IPS-15b (cell line): ENCODE measurements around the gene CRB2.

Experiments used
- H3K27me3 ChIP-seq: one replicate; pipeline ENCODE4 v1.6.1; 2013; ENCODE audit warnings: low read length; ENCODE audit not compliant: control insufficient read depth, insufficient read depth
- H3K36me3 ChIP-seq: one replicate; pipeline ENCODE4 v1.6.1; 2013; ENCODE audit warnings: low read length; ENCODE audit not compliant: control insufficient read depth, insufficient read depth
- H3K4me1 ChIP-seq: one replicate; pipeline ENCODE4 v1.6.1; 2013; ENCODE audit warnings: mild to moderate bottlenecking, low read length; ENCODE audit not compliant: control insufficient read depth, insufficient read depth
- H3K4me3 ChIP-seq: one replicate; pipeline ENCODE4 v1.5.1; 2013; ENCODE audit warnings: low read depth, low read length
- H3K9ac ChIP-seq: one replicate; pipeline ENCODE4 v1.6.1; 2013; ENCODE audit warnings: low read depth, mild to moderate bottlenecking, low read length
- H3K9me3 ChIP-seq: one replicate; pipeline ENCODE4 v1.6.1; 2013; ENCODE audit warnings: mild to moderate bottlenecking, low read length; ENCODE audit not compliant: control insufficient read depth, insufficient read depth

The CRB2 gene

DNA sequence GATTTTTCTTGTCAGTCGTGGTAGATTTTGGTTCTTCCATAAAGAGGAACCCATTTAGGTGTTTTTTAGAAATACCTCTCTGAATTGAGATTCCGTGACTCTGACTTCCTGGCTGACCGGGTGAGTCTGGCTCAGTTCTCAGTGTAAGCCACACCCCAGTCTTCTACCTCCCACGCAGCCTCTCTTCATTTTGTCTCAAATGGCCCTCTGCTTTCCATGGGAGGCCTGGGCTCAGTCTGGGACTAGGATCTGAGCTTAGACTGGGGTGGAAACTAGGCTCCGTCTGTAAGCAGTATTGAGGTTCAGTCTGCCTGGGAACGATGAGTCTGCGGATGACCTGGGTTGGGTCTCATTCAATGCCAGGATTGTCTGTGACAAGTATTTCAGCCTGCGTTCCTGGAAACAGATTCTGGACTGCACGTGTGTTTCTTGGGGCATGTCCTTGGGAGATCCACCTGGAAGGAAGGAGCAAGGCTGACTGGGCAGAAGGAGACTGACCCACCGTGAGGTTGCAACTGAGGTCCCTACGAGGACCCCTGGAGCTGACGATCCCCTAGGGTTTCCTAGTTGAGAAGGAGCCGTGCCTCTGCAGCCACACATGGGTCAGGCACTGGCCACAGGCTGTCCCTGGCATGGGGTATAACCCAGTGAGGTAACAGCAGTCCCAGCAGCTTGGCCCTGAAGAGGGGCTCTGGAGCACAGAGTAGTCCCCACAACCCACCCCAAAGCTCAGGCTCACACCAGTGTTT is 12.4 kb upstream of the CRB2 start:
- H3K4me3 ChIP-seq, result no peak overlapping the region
- no peaks in the 10 kb centered on the region for H3K9me3 ChIP-seq
- no peak overlapping the region for H3K9ac ChIP-seq
- no peaks in the 10 kb centered on the region for H3K4me1 ChIP-seq
- H3K27me3 ChIP-seq, result no peaks in the 10 kb centered on the region
- H3K36me3 ChIP-seq, result no peaks in the 10 kb centered on the region

DNA sequence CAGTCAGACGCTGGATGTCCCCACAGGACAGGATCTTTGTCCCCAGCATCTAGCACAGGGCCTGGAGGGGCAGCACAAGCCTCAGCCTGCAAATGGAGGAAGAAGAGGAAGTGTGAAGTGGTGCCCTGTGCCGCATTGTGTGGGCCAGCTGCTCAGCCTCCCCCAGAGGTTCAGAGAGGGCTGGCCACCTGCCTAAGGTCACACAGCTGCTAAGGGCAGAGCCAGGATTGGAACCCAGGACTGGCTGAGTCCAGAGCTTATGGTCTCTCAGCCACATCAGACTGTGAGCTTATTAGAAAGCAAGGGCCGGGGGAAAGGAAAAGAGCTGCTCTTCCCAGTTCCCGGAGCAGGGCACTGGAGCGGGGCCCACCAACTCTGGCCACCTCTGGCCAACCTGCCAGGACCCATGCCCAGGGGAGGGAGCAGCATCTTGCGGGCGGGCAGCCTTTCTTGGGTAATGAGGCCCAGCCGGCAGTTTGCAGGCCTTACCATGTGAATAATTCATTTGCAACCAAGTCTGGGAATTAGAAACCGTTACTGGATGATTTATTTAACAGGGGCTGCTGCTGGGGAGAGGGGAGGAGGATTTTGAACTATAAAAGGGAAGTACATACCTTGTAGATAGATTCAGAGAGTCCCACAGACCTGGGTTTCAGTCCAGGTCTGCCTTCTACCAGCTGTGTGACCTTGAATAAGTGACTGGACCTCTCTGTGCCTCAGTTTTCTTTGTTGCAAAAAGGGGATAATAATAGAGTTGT is 11.6 kb upstream of the CRB2 start:
- Histone ChIP-seq H3K9ac (no peak overlapping the region), H3K9me3 (no peaks in the 10 kb centered on the region), H3K27me3 (no peaks in the 10 kb centered on the region), H3K36me3 (no peaks in the 10 kb centered on the region), H3K4me1 (no peaks in the 10 kb centered on the region), H3K4me3 (no peak overlapping the region)

DNA sequence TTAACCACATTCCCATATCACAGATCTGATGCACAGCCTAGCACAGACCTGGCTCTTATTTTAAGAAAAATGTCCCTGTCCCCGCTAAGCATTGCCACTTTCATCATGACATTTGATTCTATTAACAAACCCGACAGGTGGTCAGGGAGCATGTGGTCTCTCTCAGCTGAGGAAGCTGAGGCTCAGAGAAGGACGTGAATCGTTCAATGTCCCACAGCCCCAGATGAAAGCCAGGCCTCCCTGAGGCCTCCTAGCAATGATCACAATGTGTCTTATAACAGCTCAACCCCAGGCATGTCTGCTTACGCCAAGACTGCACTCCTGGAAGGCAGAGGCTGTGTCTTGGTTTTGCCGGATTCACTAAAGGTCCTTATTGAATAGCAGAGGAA is 10.4 kb upstream of the CRB2 start:
- H3K9me3 ChIP-seq, result no peaks in the 10 kb centered on the region
- H3K27me3 ChIP-seq, result no peaks in the 10 kb centered on the region
- H3K36me3 ChIP-seq, result no peaks in the 10 kb centered on the region
- no peak overlapping the region for H3K4me3 ChIP-seq
- no peak overlapping the region for H3K9ac ChIP-seq
- no peaks in the 10 kb centered on the region for H3K4me1 ChIP-seq

DNA sequence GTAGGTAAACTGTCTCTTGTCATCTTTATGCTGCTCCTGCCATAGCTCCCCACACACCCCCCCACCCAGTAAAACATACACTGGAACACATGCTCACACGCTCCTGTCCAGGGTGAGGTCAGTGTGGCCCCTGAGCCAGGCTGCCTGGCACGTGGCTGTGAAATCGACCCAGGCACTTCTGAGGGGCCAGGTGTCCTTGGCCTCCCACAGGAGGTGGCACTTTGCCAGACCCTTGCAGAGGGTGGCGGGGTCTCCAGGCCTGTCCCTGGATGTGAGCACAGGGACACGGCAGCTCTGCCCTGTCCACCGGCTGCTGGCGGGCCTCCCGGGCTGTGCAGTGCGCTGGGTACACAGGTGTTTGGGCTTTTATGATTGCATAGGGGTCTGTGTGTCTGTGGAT is 10.0 kb upstream of the CRB2 start:
- Histone ChIP-seq H3K4me1 (no peaks in the 10 kb centered on the region), H3K9ac (no peak overlapping the region), H3K4me3 (no peak overlapping the region), H3K27me3 (no peaks in the 10 kb centered on the region), H3K9me3 (no peaks in the 10 kb centered on the region), H3K36me3 (no peaks in the 10 kb centered on the region)

DNA sequence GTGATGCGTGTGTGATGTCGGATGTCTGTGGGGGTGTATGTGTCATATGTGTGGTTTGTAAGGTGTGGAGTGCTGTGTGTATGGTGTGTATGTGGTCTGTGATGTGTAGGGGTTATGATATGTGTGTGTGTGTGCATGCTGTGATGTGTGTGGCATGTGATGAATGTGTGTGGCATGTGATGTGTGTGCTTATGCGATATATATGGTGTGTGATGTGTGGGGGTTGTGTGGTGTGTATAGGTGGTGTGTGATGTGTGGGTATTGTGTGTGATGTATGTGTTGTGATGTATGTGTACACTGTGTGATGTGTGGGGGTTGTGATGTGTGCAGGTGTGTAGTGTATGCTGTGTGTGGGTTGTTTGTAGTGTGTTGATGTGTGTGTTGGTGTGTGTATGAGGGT is 9.2 kb upstream of the CRB2 start:
- no peak overlapping the region for H3K9ac ChIP-seq
- H3K9me3 ChIP-seq, result no peaks in the 10 kb centered on the region
- H3K4me3 ChIP-seq, result no peak overlapping the region
- no peaks in the 10 kb centered on the region for H3K36me3 ChIP-seq
- H3K4me1 ChIP-seq, result no peaks in the 10 kb centered on the region
- no peaks in the 10 kb centered on the region for H3K27me3 ChIP-seq

DNA sequence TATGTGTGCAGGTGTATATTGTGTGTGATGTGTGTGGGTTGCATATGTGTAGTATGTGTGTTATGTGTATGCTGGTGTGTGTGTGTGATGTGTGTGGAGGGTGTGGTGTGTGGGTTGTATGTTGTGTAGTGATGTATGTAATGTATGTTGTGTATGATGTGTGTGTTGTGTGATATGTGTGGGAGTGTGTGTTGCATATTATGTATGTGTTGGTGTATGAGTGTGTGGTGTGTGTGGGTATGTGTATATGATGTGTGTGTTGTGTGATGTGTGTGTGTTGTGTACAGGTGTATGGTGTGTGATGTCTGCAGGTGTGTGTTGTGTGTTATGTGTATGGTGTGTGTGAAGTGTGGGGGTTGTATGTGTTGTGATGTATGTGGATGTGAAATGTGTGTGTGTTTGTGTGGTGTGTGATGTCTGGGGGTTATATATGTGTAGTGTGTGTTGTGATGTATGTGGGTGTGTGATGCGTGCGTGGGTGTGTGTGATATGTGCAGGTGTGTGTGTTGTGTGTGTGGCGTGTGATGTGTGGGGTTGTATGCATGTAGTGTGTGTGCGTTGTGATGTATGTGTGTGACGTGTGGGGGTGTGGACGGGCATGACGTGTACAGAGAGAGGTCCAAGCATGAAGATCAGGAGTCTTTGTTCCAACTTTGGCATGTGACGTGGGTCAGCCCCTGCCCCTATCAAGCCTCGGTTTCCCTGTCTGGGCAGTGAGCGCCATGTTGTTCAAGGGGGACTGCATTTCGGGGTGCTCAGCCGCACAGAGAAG is 8.5 kb upstream of the CRB2 start:
- no peaks in the 10 kb centered on the region for H3K9me3 ChIP-seq
- H3K27me3 ChIP-seq, result no peaks in the 10 kb centered on the region
- H3K36me3 ChIP-seq, result no peaks in the 10 kb centered on the region
- no peaks in the 10 kb centered on the region for H3K4me1 ChIP-seq
- H3K4me3 ChIP-seq, result no peak overlapping the region
- H3K9ac ChIP-seq, result no peak overlapping the region

DNA sequence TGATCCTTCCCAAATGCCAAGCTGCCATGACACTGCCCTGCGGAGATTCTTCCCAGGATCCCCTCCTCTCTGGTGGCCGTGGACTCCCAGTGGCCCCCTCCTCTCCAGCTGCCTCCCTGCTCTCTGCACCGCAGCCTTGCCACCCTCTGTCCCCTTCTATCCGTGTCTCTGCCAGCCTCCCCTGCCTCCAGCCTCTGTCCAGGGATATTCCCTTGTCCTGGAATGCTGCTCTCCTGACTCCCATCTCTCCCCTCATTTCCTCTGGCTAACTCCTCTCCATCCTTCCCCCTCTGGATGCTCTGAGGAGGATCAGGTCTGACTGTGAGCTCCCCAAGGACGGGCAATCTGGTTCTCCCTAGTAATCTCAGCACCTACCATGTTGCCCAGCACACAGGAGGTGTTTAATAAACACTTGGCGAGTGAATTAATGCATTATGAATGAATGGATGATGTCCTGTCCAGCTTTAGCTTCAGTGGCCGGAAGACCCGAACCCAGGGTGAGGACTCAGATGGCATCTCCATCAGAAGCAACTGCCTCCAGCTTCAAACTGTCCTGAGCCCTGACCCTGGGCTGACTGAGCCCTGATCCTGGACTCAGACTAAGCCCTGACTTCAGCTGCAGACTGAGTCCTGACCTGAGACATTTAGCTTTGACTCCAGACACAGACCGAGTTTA is 7.5 kb upstream of the CRB2 start:
- no peaks in the 10 kb centered on the region for H3K4me1 ChIP-seq
- no peak overlapping the region for H3K4me3 ChIP-seq

DNA sequence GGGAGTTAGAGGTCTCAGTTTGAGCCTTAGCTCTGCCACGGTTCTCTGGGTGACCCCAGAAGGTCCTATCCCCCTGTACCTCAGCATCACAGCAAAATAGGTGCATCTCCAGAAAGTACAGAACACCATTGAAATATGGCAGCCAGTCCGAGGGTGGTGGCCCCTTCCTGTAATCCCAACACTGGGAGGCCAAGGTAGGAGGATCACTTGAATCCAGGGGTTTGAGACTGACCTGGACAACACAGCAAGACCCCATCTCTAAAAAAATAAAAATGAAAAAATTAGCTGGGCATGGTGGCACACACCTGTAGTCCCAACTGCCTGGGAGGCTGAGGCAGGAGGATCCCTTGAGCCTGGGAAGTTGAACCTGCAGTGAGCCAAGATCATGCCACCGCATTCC is 7.0 kb upstream of the CRB2 start:
- H3K36me3 ChIP-seq, result no peaks in the 10 kb centered on the region
- no peaks in the 10 kb centered on the region for H3K9me3 ChIP-seq
- H3K4me3 ChIP-seq, result no peak overlapping the region
- H3K27me3 ChIP-seq, result no peaks in the 10 kb centered on the region
- no peaks in the 10 kb centered on the region for H3K4me1 ChIP-seq
- no peak overlapping the region for H3K9ac ChIP-seq

More for the DNA sequence above, 7.5 kb upstream of the CRB2 start:
- no peak overlapping the region for H3K9ac ChIP-seq
- H3K9me3 ChIP-seq, result no peaks in the 10 kb centered on the region
- no peaks in the 10 kb centered on the region for H3K27me3 ChIP-seq
- no peaks in the 10 kb centered on the region for H3K36me3 ChIP-seq

DNA sequence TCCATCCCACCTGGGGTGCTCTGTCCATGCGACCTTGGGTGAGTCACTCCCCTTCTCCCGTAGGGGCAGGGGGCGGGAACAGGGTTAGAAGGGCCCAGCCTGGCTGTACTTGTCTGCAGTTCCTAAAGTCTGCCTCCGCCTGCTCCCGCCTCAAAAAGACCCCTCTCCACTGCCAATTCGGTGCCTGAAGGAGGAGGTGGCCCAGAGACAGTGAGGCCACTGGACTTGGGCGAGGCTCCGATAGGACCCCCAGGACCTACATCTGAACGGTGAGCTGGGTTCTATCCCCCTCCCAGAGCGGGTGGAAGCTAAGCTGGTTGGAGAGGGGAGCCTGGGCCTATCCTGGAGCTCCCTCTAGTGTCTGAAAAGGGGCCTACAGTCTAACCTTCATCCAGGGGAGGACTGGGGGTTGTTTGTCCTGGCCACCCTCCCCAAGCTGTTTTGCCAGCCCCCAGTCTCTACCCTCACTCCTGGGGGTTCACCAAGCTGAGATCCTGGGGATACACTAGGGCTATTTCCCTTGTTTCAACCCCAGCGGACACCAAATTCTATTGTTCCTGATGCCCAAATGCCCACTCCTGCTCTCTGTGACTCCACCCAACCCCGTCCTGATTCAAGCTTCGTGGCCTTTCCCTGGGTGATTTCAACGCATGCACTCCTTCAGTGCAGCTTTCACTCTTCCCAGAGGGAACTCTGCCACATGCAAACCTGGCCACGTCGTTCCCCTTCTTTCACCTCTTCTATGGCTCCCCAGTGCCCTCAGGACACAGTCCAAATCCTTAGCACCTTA is 6.1 kb upstream of the CRB2 start:
- Histone ChIP-seq H3K9me3 (no peaks in the 10 kb centered on the region), H3K27me3 (no peaks in the 10 kb centered on the region), H3K4me3 (peak overlapping the region; percentile 37), H3K9ac (no peak overlapping the region), H3K4me1 (no peaks in the 10 kb centered on the region), H3K36me3 (no peaks in the 10 kb centered on the region)

DNA sequence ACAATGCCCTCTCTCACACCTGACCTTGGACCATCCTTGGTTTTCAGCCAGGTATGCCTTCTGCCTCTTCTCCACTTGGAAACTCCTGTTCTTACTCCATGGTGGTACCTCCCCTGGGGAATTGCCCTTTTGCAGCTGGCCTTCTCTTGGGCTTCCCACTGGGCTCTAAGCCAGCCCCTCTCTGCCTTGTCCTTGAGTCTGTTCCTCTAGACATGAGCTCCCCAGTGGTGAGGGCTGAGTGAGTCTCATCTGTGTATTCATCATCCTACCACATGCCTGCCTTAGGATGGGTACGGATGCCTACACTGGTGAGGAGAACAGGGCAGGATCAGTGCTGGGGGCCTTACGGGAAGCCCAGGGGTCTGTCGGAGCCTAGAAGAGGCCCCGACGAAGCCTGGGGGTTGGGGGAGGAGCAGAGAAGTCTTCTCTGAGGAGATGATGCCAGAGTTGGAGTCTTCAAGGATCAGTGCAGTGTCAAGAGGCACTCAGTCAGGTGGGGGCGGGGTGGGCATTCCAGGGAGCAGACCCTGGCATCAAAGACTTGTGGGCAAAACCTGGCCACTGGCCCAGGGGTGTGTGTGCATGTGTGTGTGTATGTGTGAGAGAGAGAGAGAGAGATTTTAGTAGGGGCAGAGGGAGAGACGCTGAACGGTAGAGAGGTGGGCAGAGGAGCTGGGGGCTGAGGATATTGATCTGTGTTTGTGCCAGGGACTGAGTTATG is 5.2 kb upstream of the CRB2 start:
- Histone ChIP-seq H3K9ac (no peak overlapping the region), H3K4me1 (peaks cover 2% of the 10 kb centered on the region), H3K9me3 (no peaks in the 10 kb centered on the region), H3K4me3 (no peak overlapping the region), H3K27me3 (no peaks in the 10 kb centered on the region), H3K36me3 (no peaks in the 10 kb centered on the region)
